ENCODE measurements around the gene SLC25A15. TPM values are rescaled to one million over a fixed set of nuclear protein-coding genes. Genes with fewer than 3 reads are reported as not detected.

Gene SLC25A15
- total RNA-seq, 1 donor: 19.4 TPM

GRCh38 chr13:40792284-40793051, 3.1 kb downstream of the SLC25A15 start:
- no peak for DNase-seq (ENCODE audit: low read depth)
- H3K4me3 ChIP-seq (ENCODE audit: low read depth, low read length): no peak overlapping the region
- TF ChIP-seq CTCF (IDR thresholded peaks at IDR 0.05; ENCODE audit: insufficient read depth, low read depth, low read length): no peak

GRCh38 chr13:40793339-40793738, 3.9 kb downstream of the SLC25A15 start:
- no peak for TF ChIP-seq CTCF (IDR thresholded peaks at IDR 0.05; ENCODE audit: insufficient read depth, low read depth, low read length)
- no peak overlapping the region for H3K4me3 ChIP-seq (ENCODE audit: low read depth, low read length)
- no peak for DNase-seq (ENCODE audit: low read depth)

GRCh38 chr13:40794414-40795368, 5.3 kb downstream of the SLC25A15 start:
- H3K4me3 ChIP-seq (ENCODE audit: low read depth, low read length): no peak overlapping the region
- TF ChIP-seq CTCF (IDR thresholded peaks at IDR 0.05; ENCODE audit: insufficient read depth, low read depth, low read length): no peak
- no peak for DNase-seq (ENCODE audit: low read depth)

GRCh38 chr13:40796649-40797048, 7.2 kb downstream of the SLC25A15 start:
- H3K4me3 ChIP-seq (ENCODE audit: low read depth, low read length): no peak overlapping the region
- TF ChIP-seq CTCF (IDR thresholded peaks at IDR 0.05; ENCODE audit: insufficient read depth, low read depth, low read length): no peak
- no peak for DNase-seq (ENCODE audit: low read depth)

- no peak for TF ChIP-seq CTCF (IDR thresholded peaks at IDR 0.05; ENCODE audit: insufficient read depth, low read depth, low read length)
- no peak overlapping the region for H3K4me3 ChIP-seq (ENCODE audit: low read depth, low read length)
- no peak for DNase-seq (ENCODE audit: low read depth)
These were observed 9.0 kb downstream of the SLC25A15 start for GRCh38 chr13:40798380-40798779.

GRCh38 chr13:40799508-40799907, 10.1 kb downstream of the SLC25A15 start:
- no peak overlapping the region for H3K4me3 ChIP-seq (ENCODE audit: low read depth, low read length)
- no peak for TF ChIP-seq CTCF (IDR thresholded peaks at IDR 0.05; ENCODE audit: insufficient read depth, low read depth, low read length)
- no peak for DNase-seq (ENCODE audit: low read depth)

All from fibroblast of villous mesenchyme (primary cell).